ENCODE data around the gene TSPAN15. TPM values are rescaled to one million over a fixed set of nuclear protein-coding genes. Genes with fewer than 3 reads are reported as not detected.
A peak's percentile ranks its signal among the peaks of the same experiment; 100 is the strongest.

TSPAN15 gene
- total and polyA plus RNA-seq, 3 donors from 2014 or later = 29.7 to 37.5 (median 35.3) TPM

GRCh38 chr10:69495666-69496065, 44.4 kb downstream of the TSPAN15 start:
- H3K27me3 ChIP-seq = no peaks in the 10 kb centered on the region
- no peak for DNase-seq
- intact Hi-C loops (cut with DNase I; ENCODE audit: low total_unique reads) = no loop called here
- no peaks in the 10 kb centered on the region for H3K36me3 ChIP-seq (ENCODE audit: low read depth, missing control alignments)
- WGBS, 2 donors = 97 to 100% methylated on average over 3 of the region's 3 CpGs
- H3K9me3 ChIP-seq = no peaks in the 10 kb centered on the region
- no peak for TF ChIP-seq POLR2A (IDR thresholded peaks at IDR 0.05)
- H3K27ac ChIP-seq = peak overlapping the region in 1 of 2 donors; percentile 71
- H3K4me3 ChIP-seq = no peak overlapping the region
- H3K4me1 ChIP-seq = peaks cover 3% of the 10 kb centered on the region

GRCh38 chr10:69496352-69497230, 45.3 kb downstream of the TSPAN15 start:
- Histone ChIP-seq H3K27me3 (no peaks in the 10 kb centered on the region), H3K4me3 (no peak overlapping the region), H3K4me1 (peaks cover 7% of the 10 kb centered on the region), H3K36me3 (ENCODE audit: low read depth, missing control alignments) (no peaks in the 10 kb centered on the region), H3K9me3 (no peaks in the 10 kb centered on the region), H3K27ac (no peak overlapping the region)
- WGBS, 2 donors = 73 to 87% methylated on average over 5 to 6 of the region's 6 CpGs
- no peak for DNase-seq
- TF ChIP-seq POLR2A (IDR thresholded peaks at IDR 0.05) (no peak), CTCF (IDR thresholded peaks at IDR 0.05) (no peak)
- intact Hi-C loops (cut with DNase I; ENCODE audit: low total_unique reads) = no loop called here

GRCh38 chr10:69497231-69497561, 45.9 kb downstream of the TSPAN15 start:
- DNase-seq = no peak
- WGBS, 2 donors = 75 to 77% methylated on average over 5 of the region's 5 CpGs
- H3K27me3 ChIP-seq = no peaks in the 10 kb centered on the region
- H3K4me3 ChIP-seq = no peak overlapping the region
- no peaks in the 10 kb centered on the region for H3K36me3 ChIP-seq (ENCODE audit: low read depth, missing control alignments)
- intact Hi-C loops (cut with DNase I; ENCODE audit: low total_unique reads) = no loop called here
- TF ChIP-seq CTCF (IDR thresholded peaks at IDR 0.05) (no peak), POLR2A (IDR thresholded peaks at IDR 0.05) (no peak)
- no peak overlapping the region for H3K27ac ChIP-seq
- peaks cover 11% of the 10 kb centered on the region for H3K4me1 ChIP-seq
- H3K9me3 ChIP-seq = no peaks in the 10 kb centered on the region

GRCh38 chr10:69497611-69498390, 46.5 kb downstream of the TSPAN15 start:
- Histone ChIP-seq H3K4me3 (no peak overlapping the region), H3K4me1 (peaks cover 16% of the 10 kb centered on the region), H3K27me3 (no peaks in the 10 kb centered on the region), H3K36me3 (ENCODE audit: low read depth, missing control alignments) (no peaks in the 10 kb centered on the region), H3K27ac (no peak overlapping the region), H3K9me3 (no peaks in the 10 kb centered on the region)
- TF ChIP-seq CTCF (IDR thresholded peaks at IDR 0.05) (no peak), POLR2A (IDR thresholded peaks at IDR 0.05) (no peak)
- 85 to 98% methylated on average over 10 to 11 of the region's 11 CpGs for WGBS, 2 donors
- intact Hi-C loops (cut with DNase I; ENCODE audit: low total_unique reads) = no loop called here
- DNase-seq = no peak

GRCh38 chr10:69498711-69499471, 47.6 kb downstream of the TSPAN15 start:
- Histone ChIP-seq H3K4me3 (no peak overlapping the region), H3K9me3 (no peaks in the 10 kb centered on the region), H3K27ac (no peak overlapping the region), H3K4me1 (peaks cover 16% of the 10 kb centered on the region), H3K27me3 (no peaks in the 10 kb centered on the region), H3K36me3 (ENCODE audit: low read depth, missing control alignments) (no peaks in the 10 kb centered on the region)
- 88 to 96% methylated on average over 8 to 10 of the region's 10 CpGs for WGBS, 2 donors
- no peak for DNase-seq
- no peak for TF ChIP-seq POLR2A (IDR thresholded peaks at IDR 0.05)
- intact Hi-C loops (cut with DNase I; ENCODE audit: low total_unique reads) = no loop called here

Data from testis (tissue), 3 donors.